Right ventricle myocardium inferior (tissue), 1 donor: ENCODE results near the gene LRRC36. TPM values are rescaled to one million over a fixed set of nuclear protein-coding genes. Genes with fewer than 3 reads are reported as not detected.

Experiments
- ATAC-seq: fragments of 200-7000 bp; cut with Tn5 transposase; one replicate; pipeline ENCODE4 v1.9.1; 2020; ENCODE audit warnings: mild to moderate bottlenecking, moderate library complexity
- DNase-seq: peaks from one replicate; pipeline ENCODE4 v3.0.0; 2021; ENCODE audit errors: missing footprints
- intact Hi-C: fragments of 100-400 bp; cut with DNase I; formaldehyde crosslinking; loops from one replicate; pipeline ENCODE4 v1.11.0; 2022
- long read RNA-seq: library from polyadenylated mRNA; unstranded; transcript quantifications from one replicate; pipeline ENCODE4 v2.0.0, GENCODE V29; 2021
- total RNA-seq: library from RNA; stranded (reverse); fragmentation: NEBNext Ultra II Directional; extraction: Animal tissue kit (Norgen Biotek cat#: 25700); gene quantifications from one replicate; pipeline ENCODE4 v1.2.1, GENCODE V29; 2021
- donor health status: DM: no; HTN: yes; CAD: no; lungs with severe emphysema.

LRRC36 gene, protein sequence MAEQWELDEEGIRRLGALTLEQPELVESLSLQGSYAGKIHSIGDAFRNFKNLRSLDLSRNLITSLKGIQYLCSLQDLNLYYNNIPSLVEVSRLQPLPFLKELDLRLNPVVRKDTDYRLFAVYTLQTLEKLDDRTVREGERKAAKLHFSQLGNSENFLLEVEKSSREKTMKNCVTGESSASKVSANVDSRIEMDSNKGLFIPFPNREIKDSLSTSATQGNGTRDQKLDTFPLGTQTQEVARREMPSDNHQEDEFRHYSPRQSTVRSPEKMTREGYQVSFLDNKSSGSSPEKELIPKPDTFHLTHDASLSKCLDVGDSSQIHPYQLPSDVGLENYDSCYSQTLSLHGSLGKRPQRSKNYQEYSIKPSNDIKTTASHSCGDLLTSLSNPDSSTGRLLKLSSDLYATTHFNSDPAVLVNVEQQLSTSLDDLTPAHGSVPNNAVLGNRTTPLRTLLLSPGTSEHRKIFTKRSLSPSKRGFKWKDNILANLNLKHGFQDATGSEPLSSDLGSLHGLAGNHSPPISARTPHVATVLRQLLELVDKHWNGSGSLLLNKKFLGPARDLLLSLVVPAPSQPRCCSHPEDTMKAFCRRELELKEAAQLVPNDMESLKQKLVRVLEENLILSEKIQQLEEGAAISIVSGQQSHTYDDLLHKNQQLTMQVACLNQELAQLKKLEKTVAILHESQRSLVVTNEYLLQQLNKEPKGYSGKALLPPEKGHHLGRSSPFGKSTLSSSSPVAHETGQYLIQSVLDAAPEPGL
- not detected for total RNA-seq
- long read RNA-seq, result 0 reads

DNA sequence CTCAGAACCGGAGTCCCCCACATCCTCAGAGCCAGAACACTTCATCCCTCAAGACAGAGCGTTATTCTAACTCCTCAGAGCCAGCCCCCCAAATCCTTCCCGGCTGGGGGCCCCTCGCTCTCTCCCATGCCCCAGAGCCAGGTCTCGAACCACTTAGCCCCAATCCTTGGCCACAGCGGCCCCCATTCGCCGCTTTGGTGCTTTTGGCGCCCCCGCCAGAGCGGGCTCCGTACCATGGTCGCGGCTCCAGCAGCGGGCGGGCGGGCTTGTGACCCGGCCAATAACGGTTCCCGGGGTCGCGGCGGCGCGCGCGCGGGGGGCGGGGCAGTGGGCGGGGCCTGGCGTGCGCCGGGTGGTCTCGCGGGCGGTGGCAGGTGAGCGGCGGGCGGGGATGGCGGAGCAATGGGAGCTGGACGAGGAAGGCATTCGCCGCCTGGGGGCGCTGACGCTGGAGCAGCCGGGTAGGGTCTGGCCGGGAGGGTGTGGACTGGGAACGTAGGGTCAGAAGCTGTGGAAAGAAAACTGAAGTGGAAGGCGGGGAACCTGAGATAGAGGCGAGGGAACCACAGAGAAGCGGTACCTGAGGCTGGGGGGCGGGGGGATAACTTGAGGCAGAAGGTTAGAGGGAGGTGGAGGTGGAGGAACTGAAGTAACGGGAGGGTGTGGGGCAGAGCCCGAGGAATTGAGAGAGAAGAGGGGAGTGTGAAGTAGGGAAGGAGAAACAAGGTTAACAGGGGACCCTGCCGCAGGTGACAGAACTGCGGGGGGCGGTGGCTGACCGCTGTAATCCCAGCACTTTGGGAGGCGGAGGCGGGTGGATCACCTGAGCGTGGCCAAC lies at the start of gene LRRC36, which contains the start of gene KCTD19:
LRRC36 (plus strand) TSS at position 344 of the 838 bp plus-strand sequence; CDS start at position 392, 48 bp downstream.
KCTD19 (minus strand) TSS at position 270 of the 838 bp plus-strand sequence; CDS start at position 236, 34 bp downstream.
- intact Hi-C loops, result no loop called here
- no peak for DNase-seq
- peak; percentile 28 for ATAC-seq

DNA sequence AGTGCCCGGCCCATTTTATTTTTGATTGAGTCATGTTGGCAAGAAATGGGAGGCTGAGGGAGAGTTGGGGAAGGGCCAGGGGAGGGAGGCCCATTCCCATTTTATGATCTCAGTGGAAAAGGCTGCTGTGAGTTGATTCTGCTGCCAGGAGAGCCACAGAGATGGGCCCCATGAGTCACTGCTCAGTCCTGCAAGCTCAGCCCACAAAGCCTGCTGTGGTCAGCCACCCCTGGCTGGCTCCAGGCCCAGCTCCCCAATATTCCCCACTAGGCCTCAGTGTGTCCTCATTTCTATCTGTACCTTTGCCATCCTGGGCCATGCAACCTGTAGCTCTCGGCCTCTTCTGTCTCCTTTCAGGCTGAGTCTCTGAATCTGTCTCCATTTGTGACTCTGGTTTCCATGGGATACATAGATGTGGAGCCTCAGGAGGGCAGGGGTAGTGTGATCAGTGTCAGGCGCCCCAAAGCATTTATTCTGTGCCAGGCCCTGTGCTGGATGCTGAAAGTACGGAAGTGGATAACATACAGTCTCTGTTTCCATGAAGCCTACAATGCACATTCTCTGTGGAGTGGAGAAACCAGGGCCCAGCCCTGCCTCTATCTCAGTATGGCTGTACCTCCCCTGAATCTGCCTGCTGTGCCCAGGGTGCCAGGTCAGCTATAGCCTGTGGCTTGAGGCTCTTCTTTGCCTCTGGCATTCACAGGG lies 49.2 kb upstream of the LRRC36 start:
- no peak for ATAC-seq
- intact Hi-C loops, result no loop called here
- DNase-seq, result no peak

DNA sequence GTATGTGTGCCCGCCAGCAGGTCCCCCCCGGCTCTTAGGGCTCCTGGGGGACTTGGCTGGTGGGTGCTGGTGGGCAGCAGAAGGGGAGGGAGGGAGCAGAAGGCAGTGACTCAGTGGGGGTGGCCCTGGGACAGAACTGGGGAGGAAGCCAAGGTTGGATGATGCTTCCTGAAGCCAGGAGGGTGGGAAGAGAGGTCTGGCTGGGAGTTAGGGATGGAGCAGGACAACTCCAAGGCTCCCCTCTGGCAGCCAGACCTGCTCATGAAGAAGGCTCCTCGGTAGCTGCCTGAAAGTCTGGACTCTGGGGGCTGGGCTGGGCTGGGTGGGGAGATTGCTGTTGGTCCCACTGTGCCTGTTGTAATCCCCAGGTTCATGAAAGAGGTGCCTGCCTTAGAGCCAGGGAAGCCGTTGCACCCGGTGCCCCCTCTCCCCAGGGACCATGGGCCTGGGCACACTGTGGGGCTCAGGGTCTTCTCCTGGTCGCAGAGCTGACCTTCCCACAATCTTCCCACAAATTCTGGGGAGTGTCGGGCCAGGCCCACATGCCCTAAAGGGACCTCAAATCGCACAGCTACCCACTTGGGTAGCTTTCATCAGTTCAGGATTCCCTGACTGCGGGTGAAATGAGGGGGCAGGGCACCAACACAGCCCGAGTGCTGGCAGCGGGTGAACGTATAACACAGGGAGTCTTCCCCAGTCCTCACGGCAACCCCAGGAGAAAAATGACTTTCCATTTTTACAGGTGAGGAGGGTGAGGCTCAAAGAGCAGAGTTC lies 48.4 kb upstream of the LRRC36 start:
- DNase-seq (no peak), ATAC-seq (no peak)
- intact Hi-C loops, result no loop called here

DNA sequence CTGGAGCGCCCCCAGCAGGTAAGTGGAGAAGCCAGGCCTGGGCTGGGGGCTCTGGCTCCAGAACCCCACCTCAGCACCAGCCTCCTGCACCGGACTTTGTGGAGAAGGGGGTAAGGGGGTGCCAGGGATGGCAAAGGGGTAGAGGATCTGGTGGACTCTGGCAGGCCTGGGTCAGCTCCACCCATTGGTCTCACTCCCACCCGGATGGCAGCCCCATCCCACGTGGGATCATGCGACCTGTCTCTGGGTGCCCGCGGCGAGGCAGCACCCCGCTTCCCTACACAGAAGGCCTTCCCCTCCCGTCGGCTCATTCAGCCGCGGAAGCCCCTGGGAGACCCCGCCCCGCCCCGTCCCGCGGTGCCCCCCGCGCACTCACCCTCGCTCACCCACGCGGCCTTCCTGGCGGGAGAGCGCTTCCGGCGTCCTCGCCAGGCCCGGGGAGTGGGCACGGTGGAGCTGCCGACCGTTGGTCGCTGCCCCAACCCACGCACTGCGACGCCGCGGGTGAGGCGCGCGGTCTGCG lies 47.8 kb upstream of the LRRC36 start:
- DNase-seq, result no peak
- intact Hi-C loops, result no loop called here

DNA sequence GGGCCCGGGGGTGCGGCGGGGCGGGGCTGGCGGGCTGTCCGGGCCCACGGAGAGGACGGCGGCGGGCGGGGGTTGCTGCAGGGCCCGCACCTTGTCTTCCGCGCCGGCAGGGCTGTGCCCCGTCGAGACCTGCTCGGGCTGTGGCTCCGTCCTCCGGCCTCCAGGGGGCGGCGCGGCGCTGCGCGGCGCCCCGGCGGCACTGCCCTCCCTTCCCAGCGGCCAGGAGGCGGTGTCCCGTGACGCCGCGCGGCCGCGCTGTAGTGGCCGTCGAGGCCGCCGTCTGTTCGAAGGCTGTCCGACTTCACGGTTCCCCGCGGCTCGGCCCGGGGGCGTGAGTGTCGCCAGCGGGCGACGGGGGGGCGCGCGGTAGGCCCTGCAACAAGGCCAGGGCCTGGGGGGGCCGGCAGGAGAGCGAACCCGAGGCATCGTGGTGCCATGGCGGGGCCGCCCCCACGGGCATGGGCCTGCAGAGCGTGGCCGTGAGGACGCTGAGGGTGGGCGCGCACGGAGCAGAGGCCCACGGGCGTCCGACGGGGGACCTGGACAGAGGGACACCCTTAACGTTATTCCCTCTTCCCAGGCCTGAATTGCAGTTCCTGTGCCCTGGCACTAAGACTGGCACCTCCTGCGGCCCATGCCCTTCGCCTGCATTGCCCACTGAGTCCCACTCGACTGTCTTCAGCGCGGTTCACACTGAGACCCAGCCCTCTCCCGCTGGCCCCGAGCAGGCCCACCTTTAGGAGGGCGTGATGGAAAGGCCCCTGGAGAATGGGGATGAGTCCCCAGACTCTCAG lies 47.1 kb upstream of the LRRC36 start, which contains the start of gene PLEKHG4:
PLEKHG4 (plus strand) TSS at position 237 of the 794 bp plus-strand sequence; CDS start at position 750, 513 bp downstream.
- ATAC-seq (peak; percentile 90), DNase-seq (peak; percentile 90)
- intact Hi-C loops, result loop anchor here (10.0 kb wide), 1 partner anchor 305 kb away; no protein-coding TSS in a partner anchor

More for the DNA sequence above, 47.8 kb upstream of the LRRC36 start:
- peak; percentile 3 for ATAC-seq

DNA sequence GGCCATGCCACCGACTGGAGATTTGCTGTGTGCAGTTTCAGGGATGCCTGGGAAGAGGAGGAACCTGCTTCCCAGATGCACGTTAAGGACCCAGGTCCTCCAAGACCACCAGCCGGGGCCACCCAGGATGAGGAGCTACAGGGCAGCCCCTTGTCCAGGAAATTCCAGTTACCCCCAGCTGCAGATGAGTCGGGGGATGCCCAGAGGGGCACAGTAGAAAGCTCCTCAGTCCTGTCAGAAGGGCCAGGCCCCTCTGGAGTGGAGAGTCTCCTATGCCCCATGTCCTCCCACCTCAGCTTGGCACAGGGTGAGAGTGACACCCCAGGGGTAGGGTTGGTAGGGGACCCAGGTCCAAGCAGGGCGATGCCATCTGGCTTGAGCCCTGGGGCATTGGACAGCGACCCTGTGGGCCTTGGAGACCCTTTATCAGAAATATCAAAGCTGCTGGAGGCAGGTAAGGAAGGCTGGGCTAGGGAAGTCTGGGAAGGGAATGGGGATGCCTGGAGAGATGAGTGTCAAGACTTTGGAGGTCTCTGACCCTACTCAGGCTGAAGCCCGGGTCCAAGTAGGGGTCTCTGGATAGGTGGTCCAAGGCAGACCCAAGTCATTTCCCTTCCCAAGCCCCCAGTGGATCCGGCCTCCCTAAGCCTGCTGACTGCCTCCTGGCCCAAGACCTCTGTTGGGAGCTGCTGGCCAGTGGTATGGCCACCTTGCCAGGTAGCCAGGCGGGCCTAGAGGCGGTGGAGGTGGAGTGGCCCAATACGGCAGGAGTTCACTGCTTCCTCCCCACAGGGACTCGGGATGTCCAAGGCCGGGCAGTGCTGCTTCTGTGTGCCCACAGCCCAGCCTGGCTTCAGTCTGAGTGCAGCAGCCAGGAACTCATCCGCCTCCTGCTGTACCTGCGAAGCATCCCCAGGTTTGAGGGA lies 46.3 kb upstream of the LRRC36 start:
- DNase-seq, result no peak
- intact Hi-C loops, result loop anchor here (10.0 kb wide), 1 partner anchor 306 kb away; no protein-coding TSS in a partner anchor
- ATAC-seq, result no peak

DNA sequence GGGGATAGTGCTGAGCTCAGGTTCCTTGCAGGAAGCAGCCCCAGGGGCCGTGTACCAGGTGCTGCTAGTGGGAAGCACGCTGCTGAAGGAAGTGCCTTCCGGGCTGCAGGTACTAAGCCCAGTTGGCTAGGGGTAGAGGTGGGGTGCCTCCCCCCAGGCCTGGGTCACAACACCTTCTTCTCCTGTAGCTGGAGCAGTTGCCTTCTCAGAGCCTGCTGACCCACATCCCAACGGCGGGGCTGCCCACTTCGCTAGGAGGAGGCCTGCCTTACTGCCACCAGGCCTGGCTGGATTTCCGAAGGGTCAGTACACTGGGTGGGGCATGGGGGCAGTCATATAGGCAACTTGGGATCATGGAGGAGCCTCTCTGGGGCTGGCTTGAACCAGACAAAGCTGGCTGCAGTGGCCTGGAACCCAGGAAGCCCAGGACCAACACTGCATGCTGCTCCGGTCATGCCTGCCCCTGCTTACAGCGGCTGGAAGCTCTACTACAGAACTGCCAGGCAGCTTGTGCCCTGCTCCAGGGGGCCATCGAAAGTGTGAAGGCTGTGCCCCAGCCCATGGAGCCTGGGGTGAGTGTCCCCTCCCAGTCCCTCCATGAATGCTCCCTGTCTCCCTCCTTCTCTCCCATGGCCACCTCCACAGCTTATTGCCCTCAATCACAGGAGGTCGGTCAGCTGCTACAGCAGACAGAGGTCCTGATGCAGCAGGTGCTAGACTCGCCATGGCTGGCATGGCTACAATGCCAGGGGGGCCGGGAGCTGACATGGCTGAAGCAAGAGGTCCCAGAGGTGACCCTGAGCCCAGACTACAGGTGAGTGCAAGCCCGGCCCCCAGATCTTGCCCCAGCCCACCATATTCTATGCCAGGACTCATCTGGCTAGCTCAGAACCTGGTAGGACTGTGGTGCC lies 44.8 kb upstream of the LRRC36 start:
- no peak for ATAC-seq
- no peak for DNase-seq
- intact Hi-C loops, result loop anchor here (10.0 kb wide), 1 partner anchor 307 kb away; no protein-coding TSS in a partner anchor

DNA sequence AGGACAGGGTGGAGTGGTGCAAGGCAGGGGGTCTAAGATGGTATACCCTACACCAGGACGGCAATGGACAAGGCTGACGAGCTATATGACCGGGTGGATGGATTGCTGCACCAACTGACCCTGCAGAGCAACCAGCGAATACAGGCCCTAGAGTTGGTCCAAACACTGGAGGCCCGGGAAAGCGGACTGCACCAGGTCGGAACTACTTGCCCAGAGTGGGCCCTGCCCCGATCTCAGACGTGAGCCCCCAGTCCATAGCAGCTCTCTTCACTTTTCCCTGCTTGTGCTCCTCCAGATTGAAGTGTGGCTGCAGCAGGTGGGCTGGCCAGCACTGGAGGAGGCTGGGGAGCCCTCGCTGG lies 44.2 kb upstream of the LRRC36 start:
- DNase-seq, result no peak
- ATAC-seq, result no peak
- intact Hi-C loops, result loop anchor here (10.0 kb wide), 1 partner anchor 308 kb away; no protein-coding TSS in a partner anchor

DNA sequence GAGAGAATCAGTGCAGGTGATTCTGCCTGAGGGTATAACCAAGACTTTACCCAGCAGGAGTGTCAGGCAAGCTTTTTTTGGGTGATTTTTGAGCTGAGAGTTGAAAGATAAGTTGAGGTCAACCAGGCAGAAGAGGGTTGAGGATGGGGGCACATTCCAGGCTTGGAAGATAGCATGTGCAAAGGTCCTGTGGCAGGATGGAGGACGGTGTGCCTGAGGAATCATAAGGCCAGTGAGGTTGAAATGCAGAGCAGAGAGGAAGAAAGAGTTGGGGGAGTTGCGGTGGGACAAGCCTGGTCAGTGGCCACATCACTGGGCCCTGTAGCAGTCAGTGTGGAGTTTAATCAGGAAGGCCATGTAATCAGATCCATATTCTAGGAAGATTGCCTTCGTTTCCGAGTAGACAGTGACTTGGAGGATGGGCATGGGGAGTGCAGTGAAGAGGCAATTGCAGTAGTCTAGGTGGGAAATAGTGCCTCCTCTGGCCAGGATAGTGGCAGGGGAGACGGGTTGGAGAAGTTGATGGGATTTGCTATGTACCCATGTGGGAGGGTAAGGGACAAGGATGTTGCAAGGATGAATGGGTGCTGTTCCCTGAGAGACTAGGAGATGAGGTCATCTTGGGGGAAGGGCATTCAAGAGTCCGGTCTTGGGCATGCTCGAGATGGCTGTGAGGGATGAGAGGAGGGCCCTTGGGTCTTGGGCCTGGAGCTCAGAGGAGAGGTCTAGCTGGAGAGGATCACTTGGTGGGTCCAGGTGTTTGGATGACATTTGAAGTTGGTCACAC lies 43.4 kb upstream of the LRRC36 start:
- ATAC-seq (no peak), DNase-seq (no peak)
- intact Hi-C loops, result loop anchor here (10.0 kb wide), 1 partner anchor 308 kb away; no protein-coding TSS in a partner anchor

DNA sequence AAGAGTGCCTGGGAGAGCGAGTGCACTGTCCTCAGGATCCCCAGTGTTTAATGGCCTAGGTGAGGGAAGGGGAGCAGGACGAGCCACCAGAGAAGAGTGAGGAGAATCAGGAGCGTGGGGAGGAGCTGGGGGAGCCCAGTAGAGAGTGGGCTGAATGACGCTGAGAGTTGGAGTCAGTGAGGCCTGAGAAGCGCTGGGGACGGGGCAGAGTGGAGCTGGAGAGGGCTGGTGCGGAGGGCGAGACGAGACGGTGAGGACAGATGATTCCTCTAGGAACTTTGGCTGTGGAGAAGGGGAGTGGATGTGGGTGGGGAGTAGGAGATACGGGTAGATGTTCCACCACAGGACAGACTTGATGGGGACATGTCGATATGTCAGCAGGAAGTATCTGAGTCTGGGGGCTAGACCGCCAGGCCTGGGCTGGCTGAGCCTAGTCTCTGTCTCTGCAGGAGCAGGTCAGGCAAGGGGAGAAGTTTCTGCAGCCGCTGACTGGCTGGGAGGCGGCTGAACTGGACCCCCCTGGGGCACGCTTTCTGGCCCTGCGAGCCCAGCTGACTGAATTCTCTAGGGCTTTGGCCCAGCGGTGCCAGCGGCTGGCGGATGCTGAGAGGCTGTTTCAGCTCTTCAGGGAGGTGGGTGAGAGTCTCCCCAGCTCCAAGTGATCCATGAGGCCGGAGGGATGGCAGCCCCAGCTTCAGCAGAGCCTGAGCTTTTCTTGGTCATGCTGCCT lies 42.6 kb upstream of the LRRC36 start:
- intact Hi-C loops, result loop anchor here (10.0 kb wide), 1 partner anchor 309 kb away; no protein-coding TSS in a partner anchor
- DNase-seq (no peak), ATAC-seq (no peak)

DNA sequence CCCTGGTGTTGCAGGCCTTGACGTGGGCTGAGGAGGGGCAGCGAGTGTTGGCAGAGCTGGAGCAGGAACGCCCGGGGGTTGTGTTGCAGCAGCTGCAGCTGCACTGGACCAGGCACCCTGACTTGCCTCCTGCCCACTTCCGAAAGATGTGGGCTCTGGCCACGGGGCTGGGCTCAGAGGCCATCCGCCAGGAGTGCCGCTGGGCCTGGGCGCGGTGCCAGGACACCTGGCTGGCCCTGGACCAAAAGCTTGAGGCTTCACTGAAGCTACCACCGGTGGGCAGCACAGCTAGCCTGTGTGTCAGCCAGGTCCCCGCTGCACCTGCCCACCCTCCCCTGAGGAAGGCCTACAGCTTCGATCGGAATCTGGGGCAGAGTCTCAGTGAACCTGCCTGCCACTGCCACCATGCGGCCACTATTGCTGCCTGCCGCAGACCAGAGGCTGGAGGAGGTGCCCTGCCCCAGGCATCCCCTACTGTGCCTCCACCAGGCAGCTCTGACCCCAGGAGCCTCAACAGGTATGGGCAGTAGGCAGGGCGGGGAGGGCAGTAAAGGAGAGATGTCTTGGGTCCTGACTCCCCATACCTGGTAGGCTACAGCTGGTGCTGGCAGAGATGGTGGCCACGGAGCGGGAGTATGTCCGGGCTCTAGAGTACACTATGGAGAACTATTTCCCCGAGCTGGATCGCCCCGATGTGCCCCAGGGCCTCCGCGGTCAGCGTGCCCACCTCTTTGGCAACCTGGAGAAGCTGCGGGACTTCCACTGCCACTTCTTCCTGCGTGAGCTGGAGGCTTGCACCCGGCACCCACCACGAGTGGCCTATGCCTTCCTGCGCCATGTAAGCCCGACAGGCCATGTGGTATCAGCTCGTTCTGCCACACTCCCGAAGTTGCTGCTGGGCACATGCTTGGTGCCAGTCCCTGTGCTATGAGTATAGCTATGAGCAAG lies 41.6 kb upstream of the LRRC36 start:
- DNase-seq, result no peak
- intact Hi-C loops, result loop anchor here (10.0 kb wide), 1 partner anchor 310 kb away; no protein-coding TSS in a partner anchor
- ATAC-seq, result peak; percentile 30
